Measurements from ENCODE around the gene GAB2. TPM values are rescaled to one million over a fixed set of nuclear protein-coding genes. Genes with fewer than 3 reads are reported as not detected.

Gene GAB2
- total and polyA plus RNA-seq, 2 of the 13 experiments (the other 11 are each of a cell fraction or from before 2014, with no cell fraction given) = 4.1 to 8.6 TPM

DNA sequence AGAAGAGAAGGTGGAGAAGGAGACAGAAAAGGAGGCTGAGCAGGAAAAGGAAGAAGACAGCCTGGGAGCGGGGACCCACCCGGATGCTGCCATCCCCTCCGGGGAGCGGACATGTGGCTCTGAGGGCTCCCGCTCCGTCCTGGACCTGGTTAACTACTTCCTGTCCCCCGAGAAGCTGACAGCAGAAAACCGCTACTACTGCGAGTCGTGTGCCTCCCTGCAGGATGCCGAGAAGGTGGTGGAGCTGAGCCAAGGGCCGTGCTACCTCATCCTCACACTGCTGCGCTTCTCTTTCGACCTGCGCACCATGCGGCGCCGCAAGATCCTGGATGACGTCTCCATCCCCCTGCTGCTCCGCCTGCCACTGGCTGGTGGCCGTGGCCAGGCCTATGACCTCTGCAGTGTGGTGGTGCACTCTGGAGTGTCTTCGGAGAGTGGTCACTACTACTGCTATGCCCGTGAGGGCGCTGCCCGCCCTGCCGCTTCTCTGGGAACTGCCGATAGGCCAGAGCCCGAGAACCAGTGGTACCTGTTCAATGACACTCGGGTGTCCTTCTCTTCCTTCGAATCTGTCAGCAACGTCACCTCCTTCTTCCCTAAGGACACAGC is 207.5 kb downstream of the GAB2 start:
- in situ Hi-C loops (cut with HindIII; ENCODE audit: extremely low pct_ligation_motif_present, low pct_unique_long_range_greater_than_20kb) = no loop called here
- H3K4me2 ChIP-seq (ENCODE audit: low read depth, low read length) = no peak overlapping the region
- H3K36me3 ChIP-seq (replicated peaks in 1 of 2; ENCODE audit: control insufficient read depth in 1 of 2, insufficient read depth in 2 of 2, low read length in 2 of 2) = peaks cover 12 to 35% of the 10 kb centered on the region in 2 experiments; a peak in 3 of 5 replicates
- no peak for TF ChIP-seq ZSCAN25 (CRISPR knock-in tag; IDR thresholded peaks at IDR 0.05)
- TF ChIP-seq, protein P1, sequence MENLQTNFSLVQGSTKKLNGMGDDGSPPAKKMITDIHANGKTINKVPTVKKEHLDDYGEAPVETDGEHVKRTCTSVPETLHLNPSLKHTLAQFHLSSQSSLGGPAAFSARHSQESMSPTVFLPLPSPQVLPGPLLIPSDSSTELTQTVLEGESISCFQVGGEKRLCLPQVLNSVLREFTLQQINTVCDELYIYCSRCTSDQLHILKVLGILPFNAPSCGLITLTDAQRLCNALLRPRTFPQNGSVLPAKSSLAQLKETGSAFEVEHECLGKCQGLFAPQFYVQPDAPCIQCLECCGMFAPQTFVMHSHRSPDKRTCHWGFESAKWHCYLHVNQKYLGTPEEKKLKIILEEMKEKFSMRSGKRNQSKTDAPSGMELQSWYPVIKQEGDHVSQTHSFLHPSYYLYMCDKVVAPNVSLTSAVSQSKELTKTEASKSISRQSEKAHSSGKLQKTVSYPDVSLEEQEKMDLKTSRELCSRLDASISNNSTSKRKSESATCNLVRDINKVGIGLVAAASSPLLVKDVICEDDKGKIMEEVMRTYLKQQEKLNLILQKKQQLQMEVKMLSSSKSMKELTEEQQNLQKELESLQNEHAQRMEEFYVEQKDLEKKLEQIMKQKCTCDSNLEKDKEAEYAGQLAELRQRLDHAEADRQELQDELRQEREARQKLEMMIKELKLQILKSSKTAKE (CRISPR knock-in tag; IDR thresholded peaks at IDR 0.05; ENCODE audit: borderline replicate concordance) = no peak
- TF ChIP-seq, protein P2, sequence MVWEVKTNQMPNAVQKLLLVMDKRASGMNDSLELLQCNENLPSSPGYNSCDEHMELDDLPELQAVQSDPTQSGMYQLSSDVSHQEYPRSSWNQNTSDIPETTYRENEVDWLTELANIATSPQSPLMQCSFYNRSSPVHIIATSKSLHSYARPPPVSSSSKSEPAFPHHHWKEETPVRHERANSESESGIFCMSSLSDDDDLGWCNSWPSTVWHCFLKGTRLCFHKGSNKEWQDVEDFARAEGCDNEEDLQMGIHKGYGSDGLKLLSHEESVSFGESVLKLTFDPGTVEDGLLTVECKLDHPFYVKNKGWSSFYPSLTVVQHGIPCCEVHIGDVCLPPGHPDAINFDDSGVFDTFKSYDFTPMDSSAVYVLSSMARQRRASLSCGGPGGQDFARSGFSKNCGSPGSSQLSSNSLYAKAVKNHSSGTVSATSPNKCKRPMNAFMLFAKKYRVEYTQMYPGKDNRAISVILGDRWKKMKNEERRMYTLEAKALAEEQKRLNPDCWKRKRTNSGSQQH (CRISPR knock-in tag; IDR thresholded peaks at IDR 0.05; ENCODE audit: low read depth) = no peak
- no peak for TF ChIP-seq IRF2 (CRISPR knock-in tag; IDR thresholded peaks at IDR 0.05)
- TF ChIP-seq, protein P3, sequence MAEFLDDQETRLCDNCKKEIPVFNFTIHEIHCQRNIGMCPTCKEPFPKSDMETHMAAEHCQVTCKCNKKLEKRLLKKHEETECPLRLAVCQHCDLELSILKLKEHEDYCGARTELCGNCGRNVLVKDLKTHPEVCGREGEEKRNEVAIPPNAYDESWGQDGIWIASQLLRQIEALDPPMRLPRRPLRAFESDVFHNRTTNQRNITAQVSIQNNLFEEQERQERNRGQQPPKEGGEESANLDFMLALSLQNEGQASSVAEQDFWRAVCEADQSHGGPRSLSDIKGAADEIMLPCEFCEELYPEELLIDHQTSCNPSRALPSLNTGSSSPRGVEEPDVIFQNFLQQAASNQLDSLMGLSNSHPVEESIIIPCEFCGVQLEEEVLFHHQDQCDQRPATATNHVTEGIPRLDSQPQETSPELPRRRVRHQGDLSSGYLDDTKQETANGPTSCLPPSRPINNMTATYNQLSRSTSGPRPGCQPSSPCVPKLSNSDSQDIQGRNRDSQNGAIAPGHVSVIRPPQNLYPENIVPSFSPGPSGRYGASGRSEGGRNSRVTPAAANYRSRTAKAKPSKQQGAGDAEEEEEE (CRISPR knock-in tag; IDR thresholded peaks at IDR 0.05; ENCODE audit: borderline replicate concordance) = no peak
- no peak overlapping the region for H2AFZ ChIP-seq (ENCODE audit: low read length)
- H3K4me1 ChIP-seq (ENCODE audit: insufficient read depth, low read length) = peaks cover 21% of the 10 kb centered on the region
- no peak for FAIRE-seq
- no peak for ATAC-seq
- 96% methylated on average over 30 of the region's 31 CpGs for WGBS (ENCODE audit: low lambda C conversion rate)
- BruUV-seq (replicated peaks) = no TSS peak
- no peaks in the 10 kb centered on the region for H3K9me3 ChIP-seq (ENCODE audit: low read length)
- no peak overlapping the region for H3K27ac ChIP-seq (ENCODE audit: extremely low read length, insufficient read depth, low read length)
- H4K20me1 ChIP-seq (ENCODE audit: insufficient read depth, low read length) = no peaks in the 10 kb centered on the region
- ChIA-PET POLR2A (no interaction called here), CTCF (ENCODE audit: low intra/inter-chr PET ratio, low total read pairs) (no interaction called here)
- no peaks in the 10 kb centered on the region for H3K27me3 ChIP-seq (ENCODE audit: control insufficient read depth in 1 of 2, insufficient read depth in 2 of 2, low read length in 2 of 2)
- H3K79me2 ChIP-seq (ENCODE audit: insufficient read depth, low read length) = no peaks in the 10 kb centered on the region
- intact Hi-C loops (cut with micrococcal nuclease; ENCODE audit: unreplicated experiment) = no loop called here
- no peak overlapping the region for H3K4me3 ChIP-seq (replicated peaks in 1 of 3; ENCODE audit: insufficient read depth in 1 of 3, low read depth in 2 of 3, low read length in 3 of 3)
- no peak for DNase-seq (ENCODE audit: low spot score)
- no peak overlapping the region for H3K9ac ChIP-seq (ENCODE audit: insufficient read depth, low read depth, low read length)
